Lower lobe of right lung (tissue), 2 donors: ENCODE measurements around the gene TBCK. TPM values are rescaled to one million over a fixed set of nuclear protein-coding genes. Genes with fewer than 3 reads are reported as not detected.
A peak's percentile ranks its signal among the peaks of the same experiment; 100 is the strongest.

Experiments used
- ATAC-seq, 2 donors: fragments of 200-7000 bp; cut with Tn5 transposase; one replicate each; pipeline ENCODE4 v1.9.1; 2020 to 2022; ENCODE audit warnings: mild to moderate bottlenecking in 2 of 2, moderate library complexity in 2 of 2
- DNase-seq: peaks from one replicate; pipeline ENCODE4 v3.0.0-alpha.2; 2020
- H3K27ac ChIP-seq: fragments of 200-600 bp; one replicate; pipeline ENCODE4 v1.8.0; 2022
- H3K27me3 ChIP-seq: fragments of 200-600 bp; one replicate; pipeline ENCODE4 v1.8.0; 2022; ENCODE audit warnings: low read depth
- H3K36me3 ChIP-seq: fragments of 200-600 bp; one replicate; pipeline ENCODE4 v1.8.0; 2022; ENCODE audit warnings: mild to moderate bottlenecking
- H3K4me1 ChIP-seq: fragments of 200-600 bp; one replicate; pipeline ENCODE4 v1.8.0; 2022
- H3K4me3 ChIP-seq: fragments of 200-600 bp; one replicate; pipeline ENCODE4 v1.8.0; 2022; ENCODE audit warnings: mild to moderate bottlenecking
- H3K9me3 ChIP-seq: fragments of 200-600 bp; one replicate; pipeline ENCODE4 v1.8.0; 2022
- intact Hi-C: fragments of 100-400 bp; cut with DNase I; formaldehyde crosslinking; loops from one replicate; pipeline ENCODE4 v1.11.0; 2022
- total RNA-seq: library from RNA; stranded (reverse); fragmentation: NEBNext Ultra II Directional; extraction: Animal tissue kit (Norgen Biotek cat#: 25700); gene quantifications from one replicate; pipeline ENCODE4 v1.2.1, GENCODE V29; 2021
- TF ChIP-seq, protein P1 (sequence below): fragments of 200-600 bp; IDR thresholded peaks from one replicate; pipeline ENCODE4 v1.8.0; 2022; ENCODE audit warnings: antibody characterized with exemption, mild to moderate bottlenecking
- donor health status: DM: no; HTN: yes; CAD: no; lungs with severe emphysema.

The TBCK gene
- total RNA-seq, 1 donor from 2014 or later = 45.7 TPM

DNA sequence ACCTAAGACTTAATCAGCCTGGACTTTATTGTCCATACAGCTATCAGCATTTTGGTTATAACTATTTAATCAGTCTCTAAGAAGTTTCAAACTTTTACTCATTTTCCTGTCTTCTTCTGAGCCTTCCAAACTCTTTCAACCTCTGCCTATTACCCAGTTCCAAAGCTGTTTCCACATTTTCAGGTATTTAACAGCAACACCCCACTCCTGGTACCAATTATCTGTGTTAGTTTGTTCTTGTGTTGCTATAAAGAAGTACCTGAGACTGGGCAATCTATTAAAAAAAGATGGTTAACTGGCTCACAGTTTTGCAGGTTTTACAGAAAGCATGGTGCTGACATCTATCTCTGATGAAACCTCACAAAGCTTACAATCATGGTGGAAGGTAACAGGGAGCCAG is 225.2 kb downstream of the TBCK start:
- H3K4me3 ChIP-seq = no peak overlapping the region
- H3K4me1 ChIP-seq = no peaks in the 10 kb centered on the region
- TF ChIP-seq, protein P1, sequence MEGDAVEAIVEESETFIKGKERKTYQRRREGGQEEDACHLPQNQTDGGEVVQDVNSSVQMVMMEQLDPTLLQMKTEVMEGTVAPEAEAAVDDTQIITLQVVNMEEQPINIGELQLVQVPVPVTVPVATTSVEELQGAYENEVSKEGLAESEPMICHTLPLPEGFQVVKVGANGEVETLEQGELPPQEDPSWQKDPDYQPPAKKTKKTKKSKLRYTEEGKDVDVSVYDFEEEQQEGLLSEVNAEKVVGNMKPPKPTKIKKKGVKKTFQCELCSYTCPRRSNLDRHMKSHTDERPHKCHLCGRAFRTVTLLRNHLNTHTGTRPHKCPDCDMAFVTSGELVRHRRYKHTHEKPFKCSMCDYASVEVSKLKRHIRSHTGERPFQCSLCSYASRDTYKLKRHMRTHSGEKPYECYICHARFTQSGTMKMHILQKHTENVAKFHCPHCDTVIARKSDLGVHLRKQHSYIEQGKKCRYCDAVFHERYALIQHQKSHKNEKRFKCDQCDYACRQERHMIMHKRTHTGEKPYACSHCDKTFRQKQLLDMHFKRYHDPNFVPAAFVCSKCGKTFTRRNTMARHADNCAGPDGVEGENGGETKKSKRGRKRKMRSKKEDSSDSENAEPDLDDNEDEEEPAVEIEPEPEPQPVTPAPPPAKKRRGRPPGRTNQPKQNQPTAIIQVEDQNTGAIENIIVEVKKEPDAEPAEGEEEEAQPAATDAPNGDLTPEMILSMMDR = no peak
- intact Hi-C loops = no loop called here
- H3K36me3 ChIP-seq = peaks cover 13% of the 10 kb centered on the region
- ATAC-seq = no peak
- H3K27ac ChIP-seq = no peak overlapping the region
- DNase-seq = no peak
- H3K27me3 ChIP-seq = no peaks in the 10 kb centered on the region
- H3K9me3 ChIP-seq = peaks cover 32% of the 10 kb centered on the region

DNA sequence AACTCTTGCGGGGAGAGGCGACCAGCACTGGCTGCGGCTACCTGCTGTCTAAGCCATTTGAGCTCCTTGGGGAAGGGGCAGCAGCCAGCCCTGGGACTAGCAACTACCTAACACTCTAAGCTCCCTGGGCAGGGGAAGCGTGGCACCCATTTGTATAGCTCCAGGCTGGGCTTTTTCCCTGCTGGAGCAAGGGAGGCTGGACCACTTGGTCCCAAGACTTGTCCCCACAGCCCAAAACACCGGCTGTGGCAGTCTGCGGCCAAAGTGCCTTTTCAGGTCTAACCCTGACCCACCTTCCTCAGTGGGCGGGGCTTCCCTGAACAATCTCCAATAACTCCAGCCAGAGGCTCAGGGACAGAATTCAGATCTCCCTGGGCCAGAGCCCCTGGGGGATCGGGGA is 232.9 kb downstream of the TBCK start:
- no peaks in the 10 kb centered on the region for H3K27me3 ChIP-seq
- H3K27ac ChIP-seq = no peak overlapping the region
- H3K4me1 ChIP-seq = no peaks in the 10 kb centered on the region
- TF ChIP-seq, protein P1 = no peak
- H3K9me3 ChIP-seq = peaks cover 23% of the 10 kb centered on the region
- intact Hi-C loops = no loop called here
- H3K4me3 ChIP-seq = no peak overlapping the region
- DNase-seq (no peak), ATAC-seq (no peak)
- no peaks in the 10 kb centered on the region for H3K36me3 ChIP-seq

GRCh38 chr4:106080376-106080775 is 235.6 kb downstream of the TBCK start:
- ATAC-seq (no peak), DNase-seq (no peak)
- Histone ChIP-seq H3K4me3 (no peak overlapping the region), H3K36me3 (no peaks in the 10 kb centered on the region), H3K4me1 (no peaks in the 10 kb centered on the region), H3K9me3 (peaks cover 31% of the 10 kb centered on the region), H3K27me3 (no peaks in the 10 kb centered on the region), H3K27ac (no peak overlapping the region)
- TF ChIP-seq, protein P1 = no peak
- intact Hi-C loops = no loop called here

GRCh38 chr4:106079616-106080015 is 236.4 kb downstream of the TBCK start:
- H3K27ac ChIP-seq = no peak overlapping the region
- TF ChIP-seq, protein P1 = no peak
- intact Hi-C loops = no loop called here
- H3K36me3 ChIP-seq = no peaks in the 10 kb centered on the region
- no peak overlapping the region for H3K4me3 ChIP-seq
- H3K4me1 ChIP-seq = no peaks in the 10 kb centered on the region
- H3K9me3 ChIP-seq = peaks cover 31% of the 10 kb centered on the region
- no peaks in the 10 kb centered on the region for H3K27me3 ChIP-seq
- DNase-seq (no peak), ATAC-seq (no peak)

- ATAC-seq (no peak), DNase-seq (no peak)
- Histone ChIP-seq H3K27ac (no peak overlapping the region), H3K4me1 (no peaks in the 10 kb centered on the region), H3K36me3 (no peaks in the 10 kb centered on the region), H3K4me3 (no peak overlapping the region), H3K27me3 (no peaks in the 10 kb centered on the region), H3K9me3 (no peaks in the 10 kb centered on the region)
- intact Hi-C loops = no loop called here
- TF ChIP-seq, protein P1 = no peak
Measured at GRCh38 chr4:106065018-106065417, 251.0 kb downstream of the TBCK start.

- TF ChIP-seq, protein P1 = no peak
- DNase-seq (no peak), ATAC-seq (peak in 1 of 2 donors; percentile 49)
- Histone ChIP-seq H3K27me3 (no peaks in the 10 kb centered on the region), H3K36me3 (no peaks in the 10 kb centered on the region), H3K27ac (no peak overlapping the region), H3K9me3 (no peaks in the 10 kb centered on the region), H3K4me3 (no peak overlapping the region), H3K4me1 (no peaks in the 10 kb centered on the region)
- intact Hi-C loops = no loop called here
Measured at GRCh38 chr4:106063009-106063408, 253.0 kb downstream of the TBCK start.
